WERI-Rb-1 (cell line): ENCODE results near the gene UBE3D.

Experiments used
- DNase-seq: peaks from one replicate; pipeline ENCODE4 v3.0.0-alpha.2; 2020
- H3K27ac ChIP-seq: fragments of 250-450 bp; sonication (Bioruptor Pico); 2 replicates; pipeline ENCODE4 v1.5.1; 2020; ENCODE audit warnings: mild to moderate bottlenecking, moderate library complexity
- H3K27me3 ChIP-seq: fragments of 250-450 bp; sonication (Bioruptor Pico); 2 replicates; pipeline ENCODE4 v1.5.1; 2021; ENCODE audit warnings: mild to moderate bottlenecking, low read depth, moderate library complexity; ENCODE audit not compliant: insufficient read depth, severe bottlenecking
- H3K36me3 ChIP-seq: fragments of 250-450 bp; sonication (Bioruptor Pico); 2 replicates; pipeline ENCODE4 v1.5.1; 2020; ENCODE audit warnings: mild to moderate bottlenecking, moderate library complexity
- H3K4me3 ChIP-seq: 2 replicates; pipeline ENCODE4 v1.5.1; 2011; ENCODE audit warnings: low read depth, mild to moderate bottlenecking, control low read depth, low read length
- H3K9me3 ChIP-seq: fragments of 250-450 bp; sonication (Bioruptor Pico); 2 replicates; pipeline ENCODE4 v1.5.1; 2021; ENCODE audit warnings: mild to moderate bottlenecking, moderate library complexity; ENCODE audit not compliant: severe bottlenecking
- CTCF ChIP-seq: IDR thresholded peaks from 2 replicates; pipeline ENCODE4 v1.5.1; 2011; ENCODE audit warnings: low read depth, mild to moderate bottlenecking, control low read depth, inconsistent platforms, low read length

UBE3D gene

GRCh38 chr6:83097204-83097603, 31.6 kb upstream of the UBE3D start:
- Histone ChIP-seq H3K9me3 (no peaks in the 10 kb centered on the region), H3K27ac (no peak overlapping the region), H3K4me3 (no peak overlapping the region), H3K36me3 (no peaks in the 10 kb centered on the region; the same call in 1 of the 2 replicates), H3K27me3 (no peaks in the 10 kb centered on the region)
- no peak for TF ChIP-seq CTCF
- DNase-seq = no peak

GRCh38 chr6:83096791-83097190, 31.1 kb upstream of the UBE3D start:
- no peaks in the 10 kb centered on the region; the same call in 1 of the 2 replicates for H3K36me3 ChIP-seq
- TF ChIP-seq CTCF = no peak
- no peaks in the 10 kb centered on the region for H3K9me3 ChIP-seq
- H3K27ac ChIP-seq = no peak overlapping the region
- no peaks in the 10 kb centered on the region for H3K27me3 ChIP-seq
- H3K4me3 ChIP-seq = no peak overlapping the region
- no peak for DNase-seq

GRCh38 chr6:83092756-83093399, 27.2 kb upstream of the UBE3D start:
- H3K9me3 ChIP-seq = no peaks in the 10 kb centered on the region
- DNase-seq = no peak
- no peaks in the 10 kb centered on the region for H3K36me3 ChIP-seq
- H3K27ac ChIP-seq = no peak overlapping the region
- no peak overlapping the region for H3K4me3 ChIP-seq
- no peak for TF ChIP-seq CTCF
- H3K27me3 ChIP-seq = no peaks in the 10 kb centered on the region

- H3K36me3 ChIP-seq = no peaks in the 10 kb centered on the region
- no peak overlapping the region for H3K4me3 ChIP-seq
- no peak overlapping the region for H3K27ac ChIP-seq
- no peak for TF ChIP-seq CTCF
- H3K9me3 ChIP-seq = no peaks in the 10 kb centered on the region
- no peak for DNase-seq
- no peaks in the 10 kb centered on the region for H3K27me3 ChIP-seq
These were observed 21.1 kb upstream of the UBE3D start for GRCh38 chr6:83086751-83087150.

GRCh38 chr6:83083476-83083875, 17.8 kb upstream of the UBE3D start:
- Histone ChIP-seq H3K36me3 (no peaks in the 10 kb centered on the region), H3K27me3 (no peaks in the 10 kb centered on the region), H3K27ac (no peak overlapping the region), H3K4me3 (no peak overlapping the region), H3K9me3 (no peaks in the 10 kb centered on the region)
- no peak for TF ChIP-seq CTCF
- DNase-seq = no peak

GRCh38 chr6:83073615-83074014, 8.0 kb upstream of the UBE3D start:
- no peak overlapping the region for H3K27ac ChIP-seq
- H3K27me3 ChIP-seq = no peaks in the 10 kb centered on the region
- no peak overlapping the region for H3K4me3 ChIP-seq
- no peaks in the 10 kb centered on the region for H3K9me3 ChIP-seq
- no peaks in the 10 kb centered on the region for H3K36me3 ChIP-seq
- DNase-seq = no peak
- no peak for TF ChIP-seq CTCF
